Nephron (organoid): ENCODE measurements around the gene MARCHF3.
"Not testable (repeated sequence)": the region's sequence is repeated elsewhere in the genome, so short reads cannot be mapped to it uniquely, and the experiment has no call there.

ENCODE experiments used
- H3K27ac Mint-ChIP-seq, 3 experiments: 2 replicates each; pipeline ENCODE4 v1.8.0; 2020; ENCODE audit warnings: mixed read lengths in 3 of 3, mild to moderate bottlenecking in 2 of 3, moderate library complexity in 1 of 3
- H3K27me3 Mint-ChIP-seq: 2 replicates; pipeline ENCODE4 v1.8.0; 2021; ENCODE audit warnings: low read depth, mild to moderate bottlenecking, moderate library complexity, mixed read lengths
- H3K36me3 Mint-ChIP-seq: 2 replicates; pipeline ENCODE4 v1.8.0; 2020; ENCODE audit warnings: low read depth, mixed read lengths
- H3K4me1 Mint-ChIP-seq: 2 replicates; pipeline ENCODE4 v1.8.0; 2020; ENCODE audit warnings: mixed read lengths
- H3K4me3 Mint-ChIP-seq, 3 experiments: 2 replicates each; pipeline ENCODE4 v1.8.0; 2020; ENCODE audit warnings: mild to moderate bottlenecking in 3 of 3, mixed read lengths in 3 of 3, moderate library complexity in 2 of 3
- H3K9me3 Mint-ChIP-seq: 2 replicates; pipeline ENCODE4 v1.8.0; 2020; ENCODE audit warnings: mixed read lengths
- TF ChIP-seq, protein P1 (sequence below), 3 experiments: fragments of 200-600 bp; sonication (generic); IDR thresholded peaks; one replicate each; pipeline ENCODE4 v1.5.0; 2021; ENCODE audit warnings: antibody characterized with exemption in 3 of 3; ENCODE audit not compliant: unreplicated experiment in 3 of 3

The MARCHF3 gene

DNA sequence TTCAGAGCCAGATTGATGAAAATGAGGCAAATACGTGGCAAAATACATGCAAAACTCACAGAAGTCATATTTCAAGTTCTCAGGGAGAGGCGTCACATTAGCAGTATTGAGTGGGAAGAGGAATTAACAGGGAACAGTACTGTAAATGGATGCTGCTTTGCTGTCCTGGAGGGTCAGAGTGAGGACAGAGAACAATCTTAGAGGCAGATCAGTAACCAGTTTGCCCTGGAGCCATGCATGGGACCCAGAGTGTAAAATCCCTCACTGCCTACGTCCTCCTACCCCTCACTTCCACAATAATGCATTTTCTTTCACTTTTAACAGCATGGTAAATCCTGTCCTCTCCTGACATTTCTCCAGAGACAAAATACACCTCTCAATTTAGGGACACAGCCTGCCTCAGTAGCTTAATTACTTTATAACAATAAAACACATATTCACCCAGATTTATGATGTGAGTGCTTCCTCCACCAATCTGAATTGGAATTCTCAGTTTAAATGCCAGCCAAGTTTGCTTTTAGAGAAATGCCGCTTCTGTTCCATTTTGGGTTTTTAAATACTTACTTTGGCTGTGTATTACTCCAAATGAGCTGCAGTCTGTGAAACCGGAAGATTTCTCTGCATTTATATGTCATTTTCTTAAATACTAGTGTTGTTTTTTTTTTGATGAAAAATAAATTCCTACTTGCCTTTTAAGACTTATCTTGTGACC, 183.5 kb downstream of the MARCHF3 start:
- H3K4me1 Mint-ChIP-seq, result peaks cover 52% of the 10 kb centered on the region
- H3K27ac Mint-ChIP-seq, result peak overlapping the region; percentile 83 to 87 (median 84)
- H3K36me3 Mint-ChIP-seq, result no peaks in the 10 kb centered on the region
- peaks cover 5% of the 10 kb centered on the region for H3K27me3 Mint-ChIP-seq
- no peaks in the 10 kb centered on the region for H3K9me3 Mint-ChIP-seq
- TF ChIP-seq, protein P1, sequence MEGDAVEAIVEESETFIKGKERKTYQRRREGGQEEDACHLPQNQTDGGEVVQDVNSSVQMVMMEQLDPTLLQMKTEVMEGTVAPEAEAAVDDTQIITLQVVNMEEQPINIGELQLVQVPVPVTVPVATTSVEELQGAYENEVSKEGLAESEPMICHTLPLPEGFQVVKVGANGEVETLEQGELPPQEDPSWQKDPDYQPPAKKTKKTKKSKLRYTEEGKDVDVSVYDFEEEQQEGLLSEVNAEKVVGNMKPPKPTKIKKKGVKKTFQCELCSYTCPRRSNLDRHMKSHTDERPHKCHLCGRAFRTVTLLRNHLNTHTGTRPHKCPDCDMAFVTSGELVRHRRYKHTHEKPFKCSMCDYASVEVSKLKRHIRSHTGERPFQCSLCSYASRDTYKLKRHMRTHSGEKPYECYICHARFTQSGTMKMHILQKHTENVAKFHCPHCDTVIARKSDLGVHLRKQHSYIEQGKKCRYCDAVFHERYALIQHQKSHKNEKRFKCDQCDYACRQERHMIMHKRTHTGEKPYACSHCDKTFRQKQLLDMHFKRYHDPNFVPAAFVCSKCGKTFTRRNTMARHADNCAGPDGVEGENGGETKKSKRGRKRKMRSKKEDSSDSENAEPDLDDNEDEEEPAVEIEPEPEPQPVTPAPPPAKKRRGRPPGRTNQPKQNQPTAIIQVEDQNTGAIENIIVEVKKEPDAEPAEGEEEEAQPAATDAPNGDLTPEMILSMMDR (IDR thresholded peaks at IDR 0.05; ENCODE audit: unreplicated experiment in 3 of 3), result no peak
- peak overlapping the region in 2 of 3 experiments; percentile 9 to 16 for H3K4me3 Mint-ChIP-seq

DNA sequence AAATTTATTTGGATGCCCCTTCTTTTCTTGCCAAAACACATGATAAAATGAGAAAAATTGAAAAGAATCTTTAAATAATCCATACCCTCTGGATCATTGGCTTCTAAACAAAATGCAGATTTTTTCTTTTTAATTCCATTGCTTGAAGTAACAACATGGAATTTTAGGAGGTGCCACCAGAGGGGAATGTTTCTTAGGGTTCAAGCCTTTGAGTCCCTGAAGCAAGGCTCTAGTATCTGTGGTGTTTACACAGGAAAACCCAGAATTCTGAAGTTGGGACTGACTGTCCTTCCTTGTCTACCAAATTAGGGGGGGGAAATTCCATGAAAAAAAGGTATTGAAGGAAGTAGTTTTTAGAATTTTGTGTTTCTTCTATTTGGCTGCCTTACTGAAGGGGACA, 184.0 kb downstream of the MARCHF3 start:
- peaks cover under 1% of the 10 kb centered on the region for H3K27me3 Mint-ChIP-seq
- TF ChIP-seq, protein P1 (IDR thresholded peaks at IDR 0.05; ENCODE audit: unreplicated experiment in 3 of 3), result peak; percentile 19 to 26 (median 26)
- H3K36me3 Mint-ChIP-seq, result no peaks in the 10 kb centered on the region
- H3K4me1 Mint-ChIP-seq, result peaks cover 47% of the 10 kb centered on the region
- peak overlapping the region in 2 of 3 experiments; percentile 6 to 9 for H3K4me3 Mint-ChIP-seq
- H3K27ac Mint-ChIP-seq, result peak overlapping the region; percentile 83 to 87 (median 84)
- H3K9me3 Mint-ChIP-seq, result no peaks in the 10 kb centered on the region

DNA sequence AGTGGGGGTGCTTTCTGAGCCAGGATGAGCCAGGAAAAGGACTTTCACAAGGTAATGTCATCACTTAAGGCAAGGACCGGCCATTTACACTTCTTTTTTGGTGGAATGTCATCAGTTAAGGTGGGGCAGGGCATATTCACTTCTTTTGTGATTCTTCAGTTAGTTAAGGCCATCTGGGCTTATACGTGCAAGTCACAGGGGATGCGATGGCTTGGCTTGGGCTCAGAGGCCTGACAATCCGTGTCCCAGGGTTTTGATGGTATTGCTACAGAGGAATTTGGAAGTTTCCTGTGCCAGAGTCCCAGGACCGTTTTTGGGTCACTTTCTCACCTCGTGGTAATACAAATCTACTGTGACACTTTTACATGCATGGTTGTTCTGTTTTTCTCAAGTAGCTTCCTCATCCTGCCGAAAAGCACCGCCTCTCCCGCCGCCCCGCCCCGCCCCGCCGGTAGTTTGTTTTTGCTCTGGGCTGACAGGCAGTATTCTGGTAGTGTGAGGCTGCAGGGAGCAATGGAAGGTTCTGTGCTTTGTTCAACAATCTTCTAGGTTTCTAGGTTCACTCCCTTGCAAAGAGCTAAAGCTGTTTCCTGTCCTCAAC, 184.8 kb downstream of the MARCHF3 start:
- H3K9me3 Mint-ChIP-seq, H3K27me3 Mint-ChIP-seq, H3K36me3 Mint-ChIP-seq, H3K4me3 Mint-ChIP-seq: not testable (repeated sequence)
- peak overlapping the region; percentile 16 to 87 (median 83) for H3K27ac Mint-ChIP-seq
- peaks cover 39% of the 10 kb centered on the region for H3K4me1 Mint-ChIP-seq

DNA sequence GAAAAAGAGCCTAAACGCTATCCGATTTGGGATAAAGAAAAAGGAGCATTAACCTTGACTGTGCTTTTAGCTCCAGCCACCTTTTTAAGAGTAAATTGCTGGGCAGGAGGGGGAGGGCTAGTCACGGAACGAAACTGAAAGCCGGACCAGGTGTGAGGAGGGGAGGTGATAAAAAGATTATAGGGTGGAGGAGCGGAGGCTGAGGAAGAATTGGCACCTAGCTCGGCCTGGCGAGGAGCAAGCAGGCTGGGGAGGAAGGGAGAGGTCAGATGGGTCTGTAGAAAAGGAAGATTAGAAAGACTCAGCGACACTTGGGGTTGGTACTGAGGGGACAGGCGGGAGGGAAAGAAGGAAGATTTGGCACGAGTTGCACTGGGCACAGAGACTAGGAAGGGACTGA, 187.0 kb downstream of the MARCHF3 start:
- Mint-ChIP-seq H3K36me3 (peaks cover 13% of the 10 kb centered on the region), H3K4me1 (peaks cover 27% of the 10 kb centered on the region)
- not testable (repeated sequence) for H3K27me3 Mint-ChIP-seq, H3K27ac Mint-ChIP-seq, H3K9me3 Mint-ChIP-seq, H3K4me3 Mint-ChIP-seq

DNA sequence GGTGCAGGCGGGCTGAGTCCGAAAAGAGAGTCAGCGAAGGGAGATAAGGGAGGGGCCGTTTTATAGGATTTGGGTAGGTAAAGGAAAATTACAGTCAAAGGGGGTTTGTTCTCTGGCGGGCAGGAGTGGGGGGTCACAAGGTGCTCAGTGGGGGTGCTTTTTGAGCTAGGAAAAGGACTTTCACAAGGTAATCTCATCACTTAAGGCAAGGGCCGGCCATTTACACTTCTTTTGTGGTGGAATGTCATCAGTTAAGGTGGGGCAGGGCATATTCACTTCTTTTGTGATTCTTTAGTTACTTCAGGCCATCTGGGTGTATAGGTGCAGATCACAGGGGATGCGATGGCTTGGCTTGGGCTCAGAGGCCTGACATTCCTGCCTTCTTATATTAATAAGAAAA, 191.0 kb downstream of the MARCHF3 start:
- peaks cover 42% of the 10 kb centered on the region for H3K36me3 Mint-ChIP-seq
- H3K27ac Mint-ChIP-seq, H3K4me1 Mint-ChIP-seq, H3K4me3 Mint-ChIP-seq, H3K27me3 Mint-ChIP-seq, H3K9me3 Mint-ChIP-seq: not testable (repeated sequence)

DNA sequence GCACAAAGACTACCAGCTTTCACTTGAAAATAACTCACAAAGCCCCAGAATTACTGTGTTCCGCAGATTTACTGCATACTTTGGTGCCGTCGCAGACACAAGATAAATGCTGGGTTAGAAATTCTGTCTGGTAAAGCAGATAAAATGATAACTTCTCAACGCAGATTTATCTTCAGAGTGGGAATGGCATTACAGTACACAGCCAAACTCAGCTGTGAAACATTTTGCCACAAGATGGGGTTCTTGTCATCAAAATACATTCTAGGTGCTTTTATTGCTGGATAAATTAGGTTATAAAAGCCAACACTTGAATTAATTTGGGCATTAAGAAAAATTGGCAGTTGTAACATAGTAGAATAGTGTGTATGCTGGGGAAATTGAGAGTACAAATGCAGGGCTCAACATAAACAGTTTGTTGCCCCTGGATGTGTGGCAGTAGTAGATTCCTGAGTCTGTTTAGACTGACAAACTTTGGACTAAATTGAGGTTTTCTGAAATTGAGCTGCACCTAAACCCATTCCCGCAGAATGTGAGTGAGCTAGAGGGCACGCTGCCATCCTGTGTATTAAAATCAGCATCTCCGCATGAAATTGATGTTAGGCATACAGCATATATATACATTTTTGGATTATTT, 192.3 kb downstream of the MARCHF3 start:
- no peaks in the 10 kb centered on the region for H3K9me3 Mint-ChIP-seq
- H3K36me3 Mint-ChIP-seq, result peaks cover 55% of the 10 kb centered on the region
- no peak overlapping the region for H3K4me3 Mint-ChIP-seq
- peak overlapping the region; percentile 19 to 68 (median 25) for H3K27ac Mint-ChIP-seq
- TF ChIP-seq, protein P1 (IDR thresholded peaks at IDR 0.05; ENCODE audit: unreplicated experiment in 3 of 3), result peak; percentile 46 to 57 (median 49)
- peaks cover 7% of the 10 kb centered on the region for H3K4me1 Mint-ChIP-seq
- no peaks in the 10 kb centered on the region for H3K27me3 Mint-ChIP-seq

DNA sequence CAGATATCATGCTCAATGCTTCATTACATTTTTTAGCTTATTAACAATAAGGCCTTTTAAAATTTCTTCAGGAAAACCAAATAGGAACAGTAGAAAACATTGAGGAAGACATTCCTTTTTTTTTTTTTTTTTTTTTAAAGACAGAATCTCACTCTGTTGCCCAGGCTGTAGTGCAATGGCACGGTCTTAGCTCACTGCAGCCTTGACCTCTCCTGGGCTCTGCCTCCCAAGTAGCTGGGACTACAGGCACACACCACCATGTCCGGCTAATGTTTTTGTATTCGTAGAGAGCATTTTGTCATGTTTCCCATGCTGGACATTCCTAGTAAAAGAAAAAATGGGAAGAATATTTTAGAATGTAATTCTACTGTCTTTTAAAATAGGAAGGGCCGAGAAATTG, 193.1 kb downstream of the MARCHF3 start:
- Mint-ChIP-seq H3K27ac (peak overlapping the region in 2 of 3 experiments; percentile 25 to 68), H3K4me3 (no peak overlapping the region), H3K9me3 (no peaks in the 10 kb centered on the region), H3K27me3 (no peaks in the 10 kb centered on the region), H3K36me3 (peaks cover 55% of the 10 kb centered on the region), H3K4me1 (peaks cover 7% of the 10 kb centered on the region)
- TF ChIP-seq, protein P1 (IDR thresholded peaks at IDR 0.05; ENCODE audit: unreplicated experiment in 3 of 3), result no peak
